ENCODE results near the gene OXCT2. TPM values are rescaled to one million over a fixed set of nuclear protein-coding genes. Genes with fewer than 3 reads are reported as not detected.

Gene OXCT2
- total and polyA plus RNA-seq, 2 experiments from 2014 or later, result 0.25 to 1.8 TPM

DNA sequence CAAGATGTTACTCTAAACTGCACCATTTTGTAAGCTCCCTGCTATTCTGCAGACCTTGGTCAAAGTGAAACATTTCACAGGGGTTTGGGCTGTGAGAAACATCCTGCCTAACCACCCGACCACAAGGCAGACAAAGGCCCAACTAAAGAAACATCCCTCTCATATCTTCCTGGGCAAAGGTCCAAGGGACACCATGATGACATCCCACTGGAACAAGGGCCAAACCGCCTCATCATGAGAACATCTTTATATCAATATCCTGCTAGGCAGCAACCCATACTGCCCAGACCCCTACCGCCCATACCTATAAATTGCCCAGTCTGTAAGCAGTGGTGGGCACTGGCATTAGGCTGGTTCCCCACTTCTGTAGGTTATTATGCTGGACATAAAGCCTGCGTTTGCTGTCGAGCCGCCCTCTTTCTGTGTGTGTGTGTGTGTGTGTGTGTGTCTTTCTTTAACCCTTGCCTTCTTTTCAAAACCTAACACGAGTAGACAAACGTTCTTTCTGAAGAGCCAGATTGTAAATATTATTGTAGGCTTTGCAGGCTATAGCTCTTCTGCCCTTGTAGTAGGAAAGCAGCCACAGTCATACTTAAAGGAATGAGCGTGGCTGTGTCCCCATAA lies 33.5 kb downstream of the OXCT2 start:
- Histone ChIP-seq H3K27ac (no peak overlapping the region), H4K20me1 (ENCODE audit: insufficient read depth, poor library complexity, severe bottlenecking) (no peaks in the 10 kb centered on the region), H3K4me1 (ENCODE audit: insufficient read depth) (peaks cover 10% of the 10 kb centered on the region), H3K4me3 (no peak overlapping the region), H3K9me3 (ENCODE audit: low read depth) (no peaks in the 10 kb centered on the region), H2AFZ (no peak overlapping the region), H3K36me3 (replicated peaks; ENCODE audit: insufficient read depth, low read depth) (no peaks in the 10 kb centered on the region), H3K27me3 (peaks cover 20% of the 10 kb centered on the region), H3K79me2 (peaks cover 16% of the 10 kb centered on the region), H3K9me2 (replicated peaks; ENCODE audit: insufficient read depth) (no peaks in the 10 kb centered on the region), H3K4me2 (no peak overlapping the region)
- no peak for TF ChIP-seq EZH2phosphoT487 (IDR thresholded peaks at IDR 0.05; ENCODE audit: low read depth, severe bottlenecking, unreplicated experiment)
- no peak for TF ChIP-seq EZH2 (IDR thresholded peaks at IDR 0.05; ENCODE audit: borderline replicate concordance)
- TF ChIP-seq CTCF (IDR thresholded peaks at IDR 0.05; ENCODE audit: poor library complexity), result no peak
- WGBS (ENCODE audit: low lambda C conversion rate, missing lambda C conversion rate), result 90% methylated on average over 9 of the region's 9 CpGs
- no peak for DNase-seq (ENCODE audit: low spot score)

- no peaks in the 10 kb centered on the region for H4K20me1 ChIP-seq (ENCODE audit: insufficient read depth, poor library complexity, severe bottlenecking)
- WGBS (ENCODE audit: low lambda C conversion rate, missing lambda C conversion rate), result 69% methylated on average over 3 of the region's 3 CpGs
Measured at GRCh38 chr1:39735731-39736130, 35.4 kb downstream of the OXCT2 start.

DNA sequence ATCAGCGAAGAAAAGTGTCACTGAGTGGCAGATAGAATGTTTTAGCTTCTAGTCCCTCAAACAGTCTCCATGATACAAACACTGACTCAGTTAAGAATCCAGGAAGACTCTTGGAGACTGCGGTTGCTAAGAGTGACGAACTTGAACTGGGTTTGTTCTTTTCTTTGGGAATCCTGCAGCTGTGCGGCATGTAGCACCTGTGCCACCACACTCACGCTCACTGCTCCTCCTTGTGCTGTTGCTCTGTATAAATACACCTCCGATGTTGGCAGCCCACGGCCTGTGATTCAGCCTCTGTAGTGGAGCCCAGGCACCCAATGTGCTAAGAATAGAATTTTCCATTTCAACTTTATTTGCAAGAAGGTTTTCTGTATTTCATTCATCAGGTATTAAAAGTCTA lies 38.0 kb downstream of the OXCT2 start:
- H3K27ac ChIP-seq, result no peak overlapping the region
- TF ChIP-seq EZH2 (IDR thresholded peaks at IDR 0.05; ENCODE audit: borderline replicate concordance), result no peak
- H3K79me2 ChIP-seq, result no peaks in the 10 kb centered on the region
- DNase-seq (ENCODE audit: low spot score), result no peak
- peaks cover 57% of the 10 kb centered on the region for H3K27me3 ChIP-seq
- H4K20me1 ChIP-seq (ENCODE audit: insufficient read depth, poor library complexity, severe bottlenecking), result no peaks in the 10 kb centered on the region
- H3K9me3 ChIP-seq (ENCODE audit: low read depth), result no peaks in the 10 kb centered on the region
- no peaks in the 10 kb centered on the region for H3K4me1 ChIP-seq (ENCODE audit: insufficient read depth)
- H2AFZ ChIP-seq, result no peak overlapping the region
- H3K9me2 ChIP-seq (replicated peaks; ENCODE audit: insufficient read depth), result no peaks in the 10 kb centered on the region
- no peak overlapping the region for H3K4me3 ChIP-seq
- H3K4me2 ChIP-seq, result no peak overlapping the region
- no peaks in the 10 kb centered on the region for H3K36me3 ChIP-seq (replicated peaks; ENCODE audit: insufficient read depth, low read depth)
- 78% methylated on average over 7 of the region's 7 CpGs for WGBS (ENCODE audit: low lambda C conversion rate, missing lambda C conversion rate)

More at GRCh38 chr1:39735731-39736130, 35.4 kb downstream of the OXCT2 start:
- no peak overlapping the region for H3K27ac ChIP-seq
- peaks cover 31% of the 10 kb centered on the region for H3K27me3 ChIP-seq
- DNase-seq (ENCODE audit: low spot score), result no peak
- H2AFZ ChIP-seq, result no peak overlapping the region
- no peaks in the 10 kb centered on the region for H3K9me2 ChIP-seq (replicated peaks; ENCODE audit: insufficient read depth)
- H3K4me1 ChIP-seq (ENCODE audit: insufficient read depth), result peaks cover 10% of the 10 kb centered on the region
- peaks cover 14% of the 10 kb centered on the region for H3K79me2 ChIP-seq
- H3K4me2 ChIP-seq, result no peak overlapping the region
- no peak overlapping the region for H3K4me3 ChIP-seq
- no peak for TF ChIP-seq EZH2 (IDR thresholded peaks at IDR 0.05; ENCODE audit: borderline replicate concordance)
- TF ChIP-seq EZH2phosphoT487 (IDR thresholded peaks at IDR 0.05; ENCODE audit: low read depth, severe bottlenecking, unreplicated experiment), result no peak
- no peak for TF ChIP-seq CTCF (IDR thresholded peaks at IDR 0.05; ENCODE audit: poor library complexity)
- H3K9me3 ChIP-seq (ENCODE audit: low read depth), result no peaks in the 10 kb centered on the region
- H3K36me3 ChIP-seq (replicated peaks; ENCODE audit: insufficient read depth, low read depth), result no peaks in the 10 kb centered on the region

- Histone ChIP-seq H3K9me3 (ENCODE audit: low read depth) (no peaks in the 10 kb centered on the region), H3K36me3 (replicated peaks; ENCODE audit: insufficient read depth, low read depth) (no peaks in the 10 kb centered on the region), H4K20me1 (ENCODE audit: insufficient read depth, poor library complexity, severe bottlenecking) (no peaks in the 10 kb centered on the region), H3K4me3 (no peak overlapping the region), H3K79me2 (no peaks in the 10 kb centered on the region), H3K27me3 (peaks cover 61% of the 10 kb centered on the region), H3K4me1 (ENCODE audit: insufficient read depth) (no peaks in the 10 kb centered on the region), H3K27ac (no peak overlapping the region), H3K9me2 (replicated peaks; ENCODE audit: insufficient read depth) (no peaks in the 10 kb centered on the region), H2AFZ (no peak overlapping the region), H3K4me2 (no peak overlapping the region)
- no peak for DNase-seq (ENCODE audit: low spot score)
- 67% methylated on average over 3 of the region's 3 CpGs for WGBS (ENCODE audit: low lambda C conversion rate, missing lambda C conversion rate)
- TF ChIP-seq CTCF (IDR thresholded peaks at IDR 0.05; ENCODE audit: poor library complexity) (no peak), EZH2 (IDR thresholded peaks at IDR 0.05; ENCODE audit: borderline replicate concordance) (no peak), EZH2phosphoT487 (IDR thresholded peaks at IDR 0.05; ENCODE audit: low read depth, severe bottlenecking, unreplicated experiment) (no peak)
Measured at GRCh38 chr1:39732730-39733129, 38.4 kb downstream of the OXCT2 start.
